Activated CD8-positive, alpha-beta memory T cell treated with anti-CD3 and anti-CD28 coated beads for 1 hour (primary cell): ENCODE results near the gene NIBAN1.
"Not testable (repeated sequence)": the region's sequence is repeated elsewhere in the genome, so short reads cannot be mapped to it uniquely, and the experiment has no call there.

ENCODE experiments used
- DNase-seq, 2 donors: peaks; one replicate each; pipeline ENCODE4 v3.0.0-alpha.2; 2020; ENCODE audit warnings: low read depth in 1 of 2; ENCODE audit errors: extremely low read depth in 1 of 2

The NIBAN1 gene

GRCh38 chr1:184973272-184974055 is 844 bp downstream of the NIBAN1 start:
- peak in 1 of 2 donors; percentile 8 for DNase-seq

GRCh38 chr1:184972315-184973055 is 1.8 kb downstream of the NIBAN1 start:
- DNase-seq = no peak

GRCh38 chr1:184971522-184972265 is 2.6 kb downstream of the NIBAN1 start:
- no peak for DNase-seq

- no peak for DNase-seq
Observed at GRCh38 chr1:184970691-184971161, 3.6 kb downstream of the NIBAN1 start.

GRCh38 chr1:184966989-184967388 is 7.3 kb downstream of the NIBAN1 start:
- no peak for DNase-seq

GRCh38 chr1:184965944-184966860 is 8.1 kb downstream of the NIBAN1 start:
- DNase-seq = no peak

- no peak for DNase-seq
Observed at GRCh38 chr1:184965439-184965838, 8.9 kb downstream of the NIBAN1 start.

GRCh38 chr1:184959626-184960025 is 14.7 kb downstream of the NIBAN1 start:
- no peak for DNase-seq

- no peak for DNase-seq
Observed at GRCh38 chr1:184958554-184959353, 15.6 kb downstream of the NIBAN1 start.

- not testable (repeated sequence) for DNase-seq
Observed at GRCh38 chr1:184957901-184958300, 16.4 kb downstream of the NIBAN1 start.

GRCh38 chr1:184956999-184957700 is 17.2 kb downstream of the NIBAN1 start:
- no peak for DNase-seq

- DNase-seq = no peak
Observed at GRCh38 chr1:184954232-184954995, 19.9 kb downstream of the NIBAN1 start.

- no peak for DNase-seq
Observed at GRCh38 chr1:184953600-184954219, 20.6 kb downstream of the NIBAN1 start.

GRCh38 chr1:184952428-184952827 is 21.9 kb downstream of the NIBAN1 start:
- no peak for DNase-seq

GRCh38 chr1:184951788-184952187 is 22.5 kb downstream of the NIBAN1 start:
- no peak for DNase-seq

- no peak for DNase-seq
Observed at GRCh38 chr1:184950906-184951305, 23.4 kb downstream of the NIBAN1 start.

- DNase-seq = no peak
Observed at GRCh38 chr1:184950227-184950626, 24.1 kb downstream of the NIBAN1 start.
